ENCODE measurements around the gene DMGDH.

DMGDH gene

DNA sequence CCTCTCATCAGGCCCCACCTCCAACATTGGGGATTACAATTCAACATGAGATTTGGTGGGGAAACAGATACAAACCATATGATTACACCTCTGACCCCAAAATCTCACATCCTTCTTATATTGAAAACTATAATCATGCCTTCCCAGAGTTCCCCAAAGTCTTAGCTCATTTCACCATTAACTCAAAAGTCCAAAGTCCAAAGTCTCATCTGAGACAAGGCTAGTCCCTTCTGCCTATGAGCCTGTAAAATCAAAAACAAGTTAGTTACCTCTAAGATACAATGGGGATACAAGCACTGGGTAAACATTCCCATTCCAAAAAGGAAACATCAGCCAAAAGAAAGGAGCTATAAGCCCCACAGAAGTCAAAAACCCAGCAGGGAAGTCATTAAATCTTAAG, 57.6 kb downstream of the DMGDH start:
- Histone ChIP-seq H3K27ac (ENCODE audit: low read depth, low read length, severe bottlenecking) (no peak overlapping the region), H3K9me3 (ENCODE audit: control insufficient read depth, low read length) (no peaks in the 10 kb centered on the region), H3K4me1 (ENCODE audit: control insufficient read depth, insufficient read depth, low read length, poor library complexity, severe bottlenecking) (no peaks in the 10 kb centered on the region), H3K4me3 (ENCODE audit: extremely low read depth, insufficient read depth, low read length, poor library complexity, severe bottlenecking) (no peak overlapping the region), H3K36me3 (ENCODE audit: control insufficient read depth, insufficient read depth, low read length) (no peaks in the 10 kb centered on the region)

DNA sequence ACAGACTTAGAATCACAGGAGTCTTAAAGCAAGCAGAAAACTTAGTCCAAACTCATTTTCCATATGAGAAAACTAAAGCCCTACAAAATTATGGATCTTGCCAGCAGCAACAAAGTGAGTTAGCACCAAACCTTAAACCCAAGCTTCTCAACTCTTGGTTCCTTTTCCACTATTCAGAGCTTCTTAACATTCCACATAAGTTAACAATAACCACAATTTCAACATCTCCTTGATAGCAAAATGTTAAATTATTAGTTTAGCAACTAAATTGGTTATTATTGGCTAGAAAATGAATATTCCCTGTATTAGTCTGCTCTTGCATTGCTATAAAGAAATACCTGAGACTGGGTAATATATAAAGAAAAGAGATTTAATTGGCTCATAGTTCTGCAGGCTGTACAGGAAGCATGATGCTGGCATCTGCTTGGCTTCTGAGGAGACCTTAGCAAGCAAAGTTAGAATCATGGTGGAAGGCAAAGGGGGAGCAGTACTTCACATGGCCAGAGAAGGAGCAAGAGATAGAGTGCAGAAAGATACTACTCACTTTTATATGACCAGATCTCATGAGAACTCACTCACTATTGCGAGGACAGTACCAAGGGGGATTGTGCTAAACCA, 58.1 kb downstream of the DMGDH start:
- H3K27ac ChIP-seq (ENCODE audit: low read depth, low read length, severe bottlenecking) = no peak overlapping the region
- H3K4me1 ChIP-seq (ENCODE audit: control insufficient read depth, insufficient read depth, low read length, poor library complexity, severe bottlenecking) = no peaks in the 10 kb centered on the region
- H3K36me3 ChIP-seq (ENCODE audit: control insufficient read depth, insufficient read depth, low read length) = no peaks in the 10 kb centered on the region
- H3K4me3 ChIP-seq (ENCODE audit: extremely low read depth, insufficient read depth, low read length, poor library complexity, severe bottlenecking) = no peak overlapping the region
- no peaks in the 10 kb centered on the region for H3K9me3 ChIP-seq (ENCODE audit: control insufficient read depth, low read length)
- 86% methylated on average over 1 of the region's 1 CpG; no CpG with 5 or more reads in 1 of the 2 experiments for WGBS, 2 experiments (ENCODE audit: insufficient coverage in 2 of 2)

DNA sequence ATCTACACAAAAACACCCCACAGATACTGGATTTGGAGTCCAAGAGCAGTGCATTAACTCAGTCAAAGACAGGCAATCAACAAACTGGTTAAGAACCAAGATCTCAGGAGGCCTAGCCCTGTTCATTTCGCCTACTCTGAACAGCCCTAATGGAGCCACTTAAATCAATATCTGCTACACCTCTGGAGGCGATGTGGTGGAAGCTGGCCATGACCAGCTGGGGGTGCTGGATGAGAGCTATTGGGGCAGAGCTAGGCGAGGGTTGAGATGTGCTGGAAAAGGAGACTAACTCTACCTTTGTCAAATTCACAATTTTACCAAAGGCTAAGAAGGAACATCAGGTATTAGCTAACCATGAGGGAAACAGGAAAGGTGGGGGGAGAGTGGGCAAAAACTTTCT, 61.1 kb downstream of the DMGDH start:
- no peak overlapping the region for H3K27ac ChIP-seq (ENCODE audit: low read depth, low read length, severe bottlenecking)
- no peaks in the 10 kb centered on the region for H3K9me3 ChIP-seq (ENCODE audit: control insufficient read depth, low read length)
- WGBS, 2 experiments (ENCODE audit: insufficient coverage in 2 of 2) = no CpG with 5 or more reads among the region's 3 CpGs
- H3K4me1 ChIP-seq (ENCODE audit: control insufficient read depth, insufficient read depth, low read length, poor library complexity, severe bottlenecking) = no peaks in the 10 kb centered on the region
- no peaks in the 10 kb centered on the region for H3K36me3 ChIP-seq (ENCODE audit: control insufficient read depth, insufficient read depth, low read length)
- no peak overlapping the region for H3K4me3 ChIP-seq (ENCODE audit: extremely low read depth, insufficient read depth, low read length, poor library complexity, severe bottlenecking)

DNA sequence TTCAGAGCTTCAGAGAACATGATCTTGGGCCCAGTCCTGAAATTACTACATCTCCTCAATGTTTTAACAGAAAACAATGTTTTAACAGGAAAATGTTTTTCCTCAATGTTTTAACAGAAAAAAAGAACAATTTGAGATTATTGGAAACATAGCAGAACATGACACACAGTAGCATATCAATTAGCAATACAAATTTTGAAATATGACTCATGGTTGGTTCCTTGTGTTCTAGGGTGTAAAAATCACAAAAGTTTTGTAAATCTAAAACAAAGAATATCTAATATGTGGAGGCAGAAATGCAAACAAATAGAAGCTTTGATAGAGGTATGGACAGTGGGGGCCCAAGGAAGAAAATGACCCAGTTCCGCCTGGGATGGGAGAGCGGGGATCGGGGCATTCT, 61.6 kb downstream of the DMGDH start:
- Histone ChIP-seq H3K9me3 (ENCODE audit: control insufficient read depth, low read length) (no peaks in the 10 kb centered on the region), H3K36me3 (ENCODE audit: control insufficient read depth, insufficient read depth, low read length) (no peaks in the 10 kb centered on the region), H3K27ac (ENCODE audit: low read depth, low read length, severe bottlenecking) (no peak overlapping the region), H3K4me1 (ENCODE audit: control insufficient read depth, insufficient read depth, low read length, poor library complexity, severe bottlenecking) (no peaks in the 10 kb centered on the region), H3K4me3 (ENCODE audit: extremely low read depth, insufficient read depth, low read length, poor library complexity, severe bottlenecking) (no peak overlapping the region)
- 100% methylated on average over 1 of the region's 3 CpGs; no CpG with 5 or more reads in 1 of the 2 experiments for WGBS, 2 experiments (ENCODE audit: insufficient coverage in 2 of 2)

DNA sequence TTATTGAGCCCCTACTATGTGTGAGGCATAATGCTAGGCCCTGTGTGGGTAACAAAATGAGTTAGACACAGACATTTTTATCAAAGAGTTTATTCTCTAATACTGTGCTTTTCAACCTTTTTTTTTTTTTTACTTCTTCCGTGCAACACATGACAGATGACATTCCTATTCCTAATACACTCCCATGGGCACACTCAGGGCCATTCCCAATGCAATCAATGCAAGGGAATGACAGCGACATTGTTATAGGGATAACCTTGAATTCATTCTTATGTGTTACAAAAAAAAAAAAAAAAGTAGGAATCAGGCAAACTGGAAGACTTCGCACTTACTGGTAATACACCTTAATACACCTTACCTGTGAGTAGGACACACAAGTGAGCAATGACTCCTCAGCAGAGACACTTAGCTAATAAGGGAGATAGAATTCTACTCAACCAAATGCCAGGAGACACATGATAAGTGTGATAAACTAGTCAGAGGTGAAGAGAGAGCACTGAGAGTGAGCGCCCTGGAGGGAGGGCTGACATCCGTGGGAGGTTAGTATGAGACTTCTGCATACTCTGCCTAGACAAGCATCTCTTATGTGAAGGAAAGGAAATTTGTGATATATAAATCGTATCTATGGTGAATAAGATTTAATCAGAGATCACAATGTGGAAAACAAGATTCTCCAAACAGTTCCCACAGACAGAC, 63.4 kb downstream of the DMGDH start:
- Histone ChIP-seq H3K27ac (ENCODE audit: low read depth, low read length, severe bottlenecking) (no peak overlapping the region), H3K36me3 (ENCODE audit: control insufficient read depth, insufficient read depth, low read length) (no peaks in the 10 kb centered on the region), H3K9me3 (ENCODE audit: control insufficient read depth, low read length) (no peaks in the 10 kb centered on the region), H3K4me3 (ENCODE audit: extremely low read depth, insufficient read depth, low read length, poor library complexity, severe bottlenecking) (no peak overlapping the region), H3K4me1 (ENCODE audit: control insufficient read depth, insufficient read depth, low read length, poor library complexity, severe bottlenecking) (no peaks in the 10 kb centered on the region)
- 93 to 100% methylated on average over 2 of the region's 6 CpGs for WGBS, 2 experiments (ENCODE audit: insufficient coverage in 2 of 2)

DNA sequence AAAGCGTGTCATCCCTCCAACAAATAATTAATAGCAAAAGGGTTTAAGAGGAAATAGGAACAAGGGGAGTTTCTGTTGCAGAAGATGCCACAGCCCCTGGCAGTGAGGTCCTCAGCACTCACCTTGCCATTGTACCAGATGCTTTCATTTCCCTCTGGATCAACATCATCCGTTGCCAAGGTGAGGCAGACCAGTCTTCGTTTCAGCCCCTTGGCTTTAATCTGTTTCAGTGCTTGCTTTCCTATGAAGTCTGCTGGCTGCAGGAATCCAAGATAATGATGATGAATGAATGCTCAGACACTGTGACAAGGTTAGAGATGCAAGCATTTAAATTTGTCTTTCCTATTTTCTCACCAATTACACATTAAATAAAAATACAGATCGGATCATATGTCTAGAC, 64.3 kb downstream of the DMGDH start:
- Histone ChIP-seq H3K36me3 (ENCODE audit: control insufficient read depth, insufficient read depth, low read length) (no peaks in the 10 kb centered on the region), H3K4me3 (ENCODE audit: extremely low read depth, insufficient read depth, low read length, poor library complexity, severe bottlenecking) (no peak overlapping the region), H3K4me1 (ENCODE audit: control insufficient read depth, insufficient read depth, low read length, poor library complexity, severe bottlenecking) (no peaks in the 10 kb centered on the region), H3K27ac (ENCODE audit: low read depth, low read length, severe bottlenecking) (no peak overlapping the region), H3K9me3 (ENCODE audit: control insufficient read depth, low read length) (no peaks in the 10 kb centered on the region)
- 72 to 75% methylated on average over 2 to 3 of the region's 4 CpGs for WGBS, 2 experiments (ENCODE audit: insufficient coverage in 2 of 2)

DNA sequence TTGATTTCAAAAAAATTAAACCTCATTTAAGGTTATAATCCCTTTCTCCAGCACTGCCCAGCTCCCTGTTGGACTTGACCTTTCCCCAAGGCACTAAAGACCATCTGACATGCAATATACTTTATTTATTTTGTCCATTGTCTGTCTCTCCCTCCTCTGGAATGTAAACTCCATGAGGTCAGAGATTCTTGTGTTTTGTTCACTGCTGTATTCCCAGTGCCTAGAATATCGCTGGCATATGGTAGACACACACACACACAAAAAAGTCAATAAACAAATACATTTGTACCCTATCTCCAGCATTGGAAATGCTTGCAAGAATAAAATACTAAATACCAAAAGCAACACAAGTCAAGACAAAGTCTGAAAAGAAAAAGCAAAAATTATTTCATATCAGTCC, 67.1 kb downstream of the DMGDH start:
- H3K4me1 ChIP-seq (ENCODE audit: control insufficient read depth, insufficient read depth, low read length, poor library complexity, severe bottlenecking) = no peaks in the 10 kb centered on the region
- H3K36me3 ChIP-seq (ENCODE audit: control insufficient read depth, insufficient read depth, low read length) = no peaks in the 10 kb centered on the region
- H3K9me3 ChIP-seq (ENCODE audit: control insufficient read depth, low read length) = no peaks in the 10 kb centered on the region
- no CpG with 5 or more reads among the region's 1 CpG for WGBS, 2 experiments (ENCODE audit: insufficient coverage in 2 of 2)
- H3K27ac ChIP-seq (ENCODE audit: low read depth, low read length, severe bottlenecking) = no peak overlapping the region
- no peak overlapping the region for H3K4me3 ChIP-seq (ENCODE audit: extremely low read depth, insufficient read depth, low read length, poor library complexity, severe bottlenecking)

DNA sequence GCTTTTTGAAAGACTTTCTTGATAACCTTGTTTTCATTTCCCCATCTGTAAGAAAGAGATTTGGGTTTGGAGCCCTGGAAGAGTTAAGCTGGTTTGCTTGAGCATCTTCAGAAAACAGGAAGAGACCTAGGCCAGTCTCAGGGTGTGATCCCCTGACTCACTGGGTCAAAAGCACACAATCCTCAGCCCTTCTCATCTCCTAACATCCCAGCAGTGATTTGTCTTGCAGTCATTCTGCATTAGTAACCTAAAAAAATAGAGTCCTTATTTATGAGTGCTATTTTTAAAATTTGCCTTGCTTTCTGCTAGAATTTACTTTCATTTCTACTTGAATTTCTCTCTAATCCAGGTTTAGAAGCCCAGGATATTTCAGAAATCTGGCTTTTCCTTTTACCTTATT, 68.0 kb downstream of the DMGDH start:
- Histone ChIP-seq H3K27ac (ENCODE audit: low read depth, low read length, severe bottlenecking) (no peak overlapping the region), H3K9me3 (ENCODE audit: control insufficient read depth, low read length) (no peaks in the 10 kb centered on the region), H3K36me3 (ENCODE audit: control insufficient read depth, insufficient read depth, low read length) (no peaks in the 10 kb centered on the region), H3K4me1 (ENCODE audit: control insufficient read depth, insufficient read depth, low read length, poor library complexity, severe bottlenecking) (no peaks in the 10 kb centered on the region), H3K4me3 (ENCODE audit: extremely low read depth, insufficient read depth, low read length, poor library complexity, severe bottlenecking) (no peak overlapping the region)

DNA sequence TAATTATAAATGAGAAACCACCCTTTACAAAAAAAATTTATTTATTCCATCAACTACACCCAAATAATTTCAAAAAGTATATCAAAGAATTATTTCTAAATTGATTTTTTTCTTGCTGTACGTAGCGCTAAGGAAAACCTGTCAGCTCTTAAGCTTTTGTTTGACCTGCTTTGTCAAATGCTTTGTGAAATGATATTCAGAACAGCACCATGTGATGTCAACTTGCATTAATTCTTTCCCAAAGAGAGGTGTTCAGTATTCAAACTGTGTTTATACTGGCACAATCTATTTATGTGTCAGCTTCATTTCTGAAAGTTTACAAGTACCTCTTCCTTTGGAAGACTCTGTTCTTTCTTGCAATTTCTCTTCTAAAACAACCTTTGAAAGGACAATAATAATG, 72.4 kb downstream of the DMGDH start:
- no peaks in the 10 kb centered on the region for H3K36me3 ChIP-seq (ENCODE audit: control insufficient read depth, insufficient read depth, low read length)
- H3K9me3 ChIP-seq (ENCODE audit: control insufficient read depth, low read length) = peaks cover 4% of the 10 kb centered on the region
- no peaks in the 10 kb centered on the region for H3K4me1 ChIP-seq (ENCODE audit: control insufficient read depth, insufficient read depth, low read length, poor library complexity, severe bottlenecking)
- H3K27ac ChIP-seq (ENCODE audit: low read depth, low read length, severe bottlenecking) = no peak overlapping the region
- H3K4me3 ChIP-seq (ENCODE audit: extremely low read depth, insufficient read depth, low read length, poor library complexity, severe bottlenecking) = no peak overlapping the region
- 100% methylated on average over 2 of the region's 2 CpGs; no CpG with 5 or more reads in 1 of the 2 experiments for WGBS, 2 experiments (ENCODE audit: insufficient coverage in 2 of 2)

DNA sequence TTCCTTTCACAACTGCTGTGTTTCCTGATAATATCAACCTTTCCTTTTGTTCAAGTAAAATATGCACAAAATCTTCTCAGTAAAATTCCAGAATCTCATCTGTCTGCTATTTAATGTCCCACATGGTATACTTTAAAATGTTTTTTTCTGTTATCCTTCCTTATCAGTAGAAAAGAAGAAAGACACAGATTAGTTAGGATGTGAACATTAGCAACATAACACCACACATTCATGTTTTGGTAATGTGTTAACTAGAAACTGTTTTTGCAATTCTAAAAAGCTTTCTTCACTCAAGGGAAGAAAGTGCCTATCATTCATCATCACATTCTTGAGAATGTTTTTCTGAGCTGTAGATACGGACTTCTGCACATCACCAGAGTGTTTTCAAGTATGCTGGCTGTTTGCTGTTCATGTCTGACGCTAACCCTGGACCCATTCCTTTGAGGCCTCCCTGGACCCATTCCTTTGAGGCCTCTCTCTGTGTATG, 73.9 kb downstream of the DMGDH start:
- peaks cover 4% of the 10 kb centered on the region for H3K9me3 ChIP-seq (ENCODE audit: control insufficient read depth, low read length)
- H3K36me3 ChIP-seq (ENCODE audit: control insufficient read depth, insufficient read depth, low read length) = no peaks in the 10 kb centered on the region
- H3K27ac ChIP-seq (ENCODE audit: low read depth, low read length, severe bottlenecking) = no peak overlapping the region
- 79 to 90% methylated on average over 2 of the region's 2 CpGs for WGBS, 2 experiments (ENCODE audit: insufficient coverage in 2 of 2)
- H3K4me3 ChIP-seq (ENCODE audit: extremely low read depth, insufficient read depth, low read length, poor library complexity, severe bottlenecking) = no peak overlapping the region
- H3K4me1 ChIP-seq (ENCODE audit: control insufficient read depth, insufficient read depth, low read length, poor library complexity, severe bottlenecking) = no peaks in the 10 kb centered on the region

DNA sequence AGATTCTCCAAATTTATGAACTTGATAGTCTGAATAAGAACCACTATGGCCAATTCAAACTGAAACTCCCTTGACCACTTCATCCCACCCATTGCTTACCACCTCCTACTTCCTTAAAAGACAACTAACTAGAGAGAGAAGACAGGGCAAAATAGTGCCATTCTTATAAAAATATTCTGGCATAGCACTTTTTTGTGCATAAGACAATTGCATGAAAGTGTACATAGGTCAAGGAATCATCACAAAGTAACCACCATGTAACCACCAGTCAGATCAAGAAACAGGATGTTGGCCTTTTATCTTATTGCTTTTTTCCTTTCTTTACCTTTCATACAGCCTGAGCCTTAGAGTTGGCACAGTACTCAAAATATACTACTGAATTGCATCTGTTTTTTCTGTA, 76.3 kb downstream of the DMGDH start:
- no peaks in the 10 kb centered on the region for H3K36me3 ChIP-seq (ENCODE audit: control insufficient read depth, insufficient read depth, low read length)

More for the DNA sequence above, 76.3 kb downstream of the DMGDH start:
- Histone ChIP-seq H3K9me3 (ENCODE audit: control insufficient read depth, low read length) (peaks cover 4% of the 10 kb centered on the region), H3K27ac (ENCODE audit: low read depth, low read length, severe bottlenecking) (no peak overlapping the region), H3K4me1 (ENCODE audit: control insufficient read depth, insufficient read depth, low read length, poor library complexity, severe bottlenecking) (no peaks in the 10 kb centered on the region), H3K4me3 (ENCODE audit: extremely low read depth, insufficient read depth, low read length, poor library complexity, severe bottlenecking) (no peak overlapping the region)

All from mesodermal cell (in vitro differentiated cells).